Measurements from ENCODE around the gene KANSL1.

KANSL1 gene

DNA sequence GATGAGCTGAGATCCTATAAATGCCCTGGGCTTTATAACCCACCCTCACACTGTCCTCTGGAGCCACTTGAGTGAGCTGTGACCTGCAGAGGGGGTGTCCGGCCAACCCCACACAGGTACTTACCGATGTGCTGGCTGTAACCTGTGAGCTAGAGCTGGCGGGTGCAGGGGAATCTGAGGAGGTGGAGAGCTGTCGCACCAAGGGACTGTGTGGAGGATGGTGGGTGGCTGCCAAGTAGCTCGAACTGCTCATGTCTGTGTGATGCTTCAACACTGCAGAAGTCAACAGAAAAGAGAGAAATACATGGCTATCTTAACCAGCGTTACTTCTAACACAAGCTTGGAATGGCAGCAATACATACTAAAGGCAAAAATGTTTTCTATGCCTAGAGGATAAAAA lies 154.8 kb downstream of the KANSL1 start:
- no peak overlapping the region for H3K4me3 ChIP-seq (replicated peaks; ENCODE audit: low read depth, low read length)
- TF ChIP-seq, protein P1, sequence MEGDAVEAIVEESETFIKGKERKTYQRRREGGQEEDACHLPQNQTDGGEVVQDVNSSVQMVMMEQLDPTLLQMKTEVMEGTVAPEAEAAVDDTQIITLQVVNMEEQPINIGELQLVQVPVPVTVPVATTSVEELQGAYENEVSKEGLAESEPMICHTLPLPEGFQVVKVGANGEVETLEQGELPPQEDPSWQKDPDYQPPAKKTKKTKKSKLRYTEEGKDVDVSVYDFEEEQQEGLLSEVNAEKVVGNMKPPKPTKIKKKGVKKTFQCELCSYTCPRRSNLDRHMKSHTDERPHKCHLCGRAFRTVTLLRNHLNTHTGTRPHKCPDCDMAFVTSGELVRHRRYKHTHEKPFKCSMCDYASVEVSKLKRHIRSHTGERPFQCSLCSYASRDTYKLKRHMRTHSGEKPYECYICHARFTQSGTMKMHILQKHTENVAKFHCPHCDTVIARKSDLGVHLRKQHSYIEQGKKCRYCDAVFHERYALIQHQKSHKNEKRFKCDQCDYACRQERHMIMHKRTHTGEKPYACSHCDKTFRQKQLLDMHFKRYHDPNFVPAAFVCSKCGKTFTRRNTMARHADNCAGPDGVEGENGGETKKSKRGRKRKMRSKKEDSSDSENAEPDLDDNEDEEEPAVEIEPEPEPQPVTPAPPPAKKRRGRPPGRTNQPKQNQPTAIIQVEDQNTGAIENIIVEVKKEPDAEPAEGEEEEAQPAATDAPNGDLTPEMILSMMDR (IDR thresholded peaks at IDR 0.05; ENCODE audit: low read depth, low read length, missing control alignments) = no peak
- DNase-seq (ENCODE audit: extremely low read depth, low read depth) = no peak

DNA sequence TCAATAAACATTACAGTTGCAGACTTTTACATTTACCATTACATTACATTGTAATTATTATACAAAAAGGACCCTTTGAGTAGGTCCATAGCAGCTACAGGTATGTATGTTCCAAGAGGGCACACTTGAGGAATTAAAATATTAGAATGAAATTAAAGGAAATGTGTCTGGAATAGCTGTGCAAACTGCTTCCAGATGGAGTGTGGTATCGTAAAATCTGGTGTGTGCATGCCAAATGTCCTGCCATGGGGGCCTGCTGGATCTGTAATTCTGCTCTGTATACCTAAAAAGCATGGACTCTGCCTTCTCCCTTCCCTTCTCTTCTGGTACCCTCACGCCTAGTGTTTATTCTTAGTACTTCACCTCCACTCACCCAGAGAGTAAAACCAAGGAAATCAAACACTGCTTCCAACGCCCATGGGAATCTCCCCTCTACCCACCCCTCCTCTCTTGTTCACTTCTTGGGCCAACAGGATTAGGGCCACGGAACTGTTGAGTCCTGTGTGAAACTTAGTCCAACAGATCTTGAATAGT lies 155.4 kb downstream of the KANSL1 start:
- DNase-seq (ENCODE audit: extremely low read depth, low read depth) = no peak
- TF ChIP-seq, protein P1 (IDR thresholded peaks at IDR 0.05; ENCODE audit: low read depth, low read length, missing control alignments) = no peak
- no peak overlapping the region for H3K4me3 ChIP-seq (replicated peaks; ENCODE audit: low read depth, low read length)

DNA sequence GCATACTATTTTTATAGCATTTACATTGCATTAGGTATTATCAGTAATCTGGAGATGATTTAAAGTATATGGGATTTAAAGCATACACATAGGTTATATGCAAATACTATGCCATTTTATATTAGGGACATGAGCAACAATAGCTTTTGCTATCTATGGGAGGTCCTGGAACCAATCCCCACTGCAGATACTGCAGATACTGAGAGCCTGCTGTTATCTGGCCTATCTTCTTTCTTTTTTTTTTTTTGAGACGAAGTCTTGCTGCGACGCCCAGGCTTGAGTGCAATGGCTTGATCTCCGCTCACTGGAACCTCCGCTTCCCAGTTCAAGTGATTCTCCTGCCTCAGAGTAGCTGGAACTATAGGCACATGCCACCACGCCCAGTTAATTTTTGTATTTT lies 156.7 kb downstream of the KANSL1 start:
- H3K4me3 ChIP-seq (replicated peaks; ENCODE audit: low read depth, low read length) = no peak overlapping the region
- DNase-seq (ENCODE audit: extremely low read depth, low read depth) = no peak
- TF ChIP-seq, protein P1 (IDR thresholded peaks at IDR 0.05; ENCODE audit: low read depth, low read length, missing control alignments) = no peak

DNA sequence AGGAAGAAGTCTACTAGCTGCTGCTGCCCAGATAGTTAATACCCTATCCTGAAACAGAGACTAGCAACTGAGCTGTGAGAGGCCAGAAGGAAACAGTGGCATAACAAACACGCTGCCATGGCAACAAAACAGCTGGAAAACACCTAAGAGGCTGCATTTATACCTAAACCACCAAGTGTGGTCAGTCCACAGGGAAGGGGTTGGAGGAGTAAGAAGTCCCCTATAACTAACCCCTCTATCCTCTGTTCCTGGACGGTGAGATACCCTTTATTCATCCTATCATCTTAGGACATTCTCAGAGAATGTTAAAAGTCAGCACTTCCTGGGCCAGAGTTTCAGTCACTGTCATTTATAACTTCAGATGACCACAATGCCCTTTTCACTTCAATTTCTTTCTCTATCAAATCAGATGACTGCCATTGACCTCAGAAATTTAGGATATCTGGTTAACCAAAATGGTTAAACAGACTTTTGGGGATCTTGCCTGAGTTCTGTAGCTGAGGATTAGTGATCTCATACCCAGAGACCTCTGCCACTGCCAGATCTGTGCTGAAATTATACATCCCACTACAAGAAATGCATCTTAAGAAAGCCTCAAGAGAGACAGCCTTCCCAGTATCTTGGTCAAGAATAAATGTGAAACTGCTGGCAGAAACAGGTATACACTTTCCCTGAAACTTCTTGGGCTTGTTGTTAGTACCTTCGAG lies 158.0 kb downstream of the KANSL1 start:
- H3K4me3 ChIP-seq (replicated peaks; ENCODE audit: low read depth, low read length) = no peak overlapping the region
- TF ChIP-seq, protein P1 (IDR thresholded peaks at IDR 0.05; ENCODE audit: low read depth, low read length, missing control alignments) = no peak
- DNase-seq (ENCODE audit: extremely low read depth, low read depth) = no peak

DNA sequence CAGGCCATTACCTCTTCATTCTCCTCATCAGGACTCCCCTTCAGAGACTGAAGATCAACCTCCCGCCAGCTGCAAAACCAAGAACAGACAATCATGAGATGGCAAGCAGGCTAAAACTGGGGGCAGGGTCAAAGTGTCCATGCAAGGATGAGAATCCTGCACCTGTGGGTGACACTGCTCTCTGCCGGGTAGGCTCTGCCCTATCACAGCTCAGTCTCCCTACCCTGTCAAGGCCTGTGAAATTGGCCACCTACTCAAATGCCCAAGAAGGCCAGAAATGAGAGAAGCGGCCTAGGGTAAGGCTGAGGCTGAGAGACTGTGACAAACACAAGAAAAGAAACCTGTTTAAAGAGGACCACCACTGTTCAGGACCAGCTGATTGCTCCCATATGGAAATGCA lies 159.8 kb downstream of the KANSL1 start:
- H3K4me3 ChIP-seq (replicated peaks; ENCODE audit: low read depth, low read length) = no peak overlapping the region
- DNase-seq (ENCODE audit: extremely low read depth, low read depth) = no peak
- TF ChIP-seq, protein P1 (IDR thresholded peaks at IDR 0.05; ENCODE audit: low read depth, low read length, missing control alignments) = no peak

DNA sequence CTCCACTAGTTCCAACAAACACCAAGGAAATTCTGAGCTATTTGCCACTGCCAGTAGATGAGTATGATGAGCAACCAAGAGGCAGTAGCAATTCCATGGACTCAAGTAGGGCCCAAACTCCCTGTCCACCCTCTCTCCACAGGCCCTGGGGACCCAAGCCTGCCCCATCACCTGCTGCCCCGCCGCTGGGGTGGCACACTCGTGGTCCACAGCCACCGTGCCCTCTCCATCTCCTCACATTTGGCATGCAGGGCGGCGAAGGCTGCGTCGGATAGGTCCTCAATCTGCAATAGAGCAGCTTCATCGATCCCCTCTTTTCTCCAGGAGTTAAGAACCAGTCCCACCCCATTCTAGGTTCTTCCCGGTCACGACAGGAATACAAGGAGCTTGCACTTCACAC lies 160.3 kb downstream of the KANSL1 start:
- no peak overlapping the region for H3K4me3 ChIP-seq (replicated peaks; ENCODE audit: low read depth, low read length)
- TF ChIP-seq, protein P1 (IDR thresholded peaks at IDR 0.05; ENCODE audit: low read depth, low read length, missing control alignments) = no peak
- DNase-seq (ENCODE audit: extremely low read depth, low read depth) = no peak
